Middle frontal gyrus (tissue), 1 donor: ENCODE data around the gene ANO4.
"Not testable (repeated sequence)": the region's sequence is repeated elsewhere in the genome, so short reads cannot be mapped to it uniquely, and the experiment has no call there.

ENCODE experiments used
- DNase-seq: peaks from one replicate; pipeline ENCODE4 v3.0.0-alpha.2; 2015; ENCODE audit warnings: low spot score; ENCODE audit errors: extremely low spot score

ANO4 gene

DNA sequence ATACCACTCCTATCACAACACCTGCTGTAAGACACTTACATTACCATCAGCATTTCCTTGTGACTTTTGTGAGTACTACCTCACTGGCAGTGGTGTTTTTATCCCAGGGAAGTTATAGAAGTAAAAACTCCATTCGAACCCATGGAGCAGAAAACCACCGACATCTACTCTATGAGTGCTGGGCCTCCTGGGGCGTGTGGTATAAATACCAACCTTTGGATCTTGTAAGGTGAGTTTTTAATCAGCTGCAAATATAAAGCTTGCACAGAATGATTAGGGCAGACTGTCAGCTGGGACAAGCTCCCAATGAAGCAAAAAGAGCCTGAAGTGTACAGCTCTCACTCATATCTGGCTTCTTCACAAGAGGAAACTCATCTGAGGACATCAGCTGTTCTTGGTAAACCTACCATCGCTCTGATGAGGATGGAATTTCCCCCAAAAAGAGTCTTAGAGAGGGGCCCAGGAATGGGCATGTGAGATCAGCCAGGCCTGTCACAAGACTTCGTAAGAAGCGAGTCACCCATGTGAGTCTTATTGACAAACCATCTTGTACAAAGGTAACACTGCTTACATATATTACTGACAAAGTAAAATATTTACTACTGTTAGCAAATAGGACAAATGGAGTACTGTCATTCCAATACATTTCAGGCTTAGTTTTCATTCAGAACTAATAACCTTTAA is 245.4 kb downstream of the ANO4 start:
- DNase-seq, result no peak

DNA sequence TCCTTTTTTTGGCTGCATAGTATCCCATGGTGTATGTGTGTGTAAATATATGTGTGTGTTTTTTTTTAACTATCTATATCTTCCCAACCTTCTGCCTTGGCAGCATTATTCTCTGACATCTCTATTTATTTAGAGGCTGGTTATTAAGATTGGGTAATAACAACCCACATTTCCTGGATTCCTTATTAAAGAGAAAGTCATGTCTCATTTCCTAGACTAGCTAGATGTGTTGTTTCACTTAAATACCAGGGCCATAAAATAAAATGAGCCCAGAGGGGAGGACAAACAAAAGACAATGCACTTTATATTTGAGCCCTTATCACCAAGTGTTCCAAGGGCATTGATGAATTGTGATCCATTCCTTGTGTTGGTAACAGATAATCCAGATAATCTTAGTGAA is 246.4 kb downstream of the ANO4 start:
- DNase-seq, result no peak

DNA sequence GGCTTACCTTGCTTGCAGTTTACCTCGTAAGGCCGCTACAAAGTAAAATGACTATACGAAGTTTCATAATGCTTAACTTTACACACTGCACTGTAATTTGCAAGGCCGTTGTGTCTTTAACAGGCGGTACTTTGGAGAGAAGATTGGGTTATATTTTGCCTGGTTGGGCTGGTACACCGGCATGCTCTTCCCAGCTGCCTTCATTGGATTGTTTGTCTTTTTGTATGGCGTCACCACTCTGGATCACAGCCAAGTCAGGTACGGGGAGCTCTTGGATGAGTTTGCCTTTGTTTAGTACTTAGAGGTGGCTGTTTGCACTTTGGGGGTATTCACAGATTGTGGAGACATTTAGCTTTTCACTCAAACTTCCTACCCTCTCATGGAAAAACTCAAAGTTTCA is 247.6 kb downstream of the ANO4 start:
- DNase-seq, result no peak

DNA sequence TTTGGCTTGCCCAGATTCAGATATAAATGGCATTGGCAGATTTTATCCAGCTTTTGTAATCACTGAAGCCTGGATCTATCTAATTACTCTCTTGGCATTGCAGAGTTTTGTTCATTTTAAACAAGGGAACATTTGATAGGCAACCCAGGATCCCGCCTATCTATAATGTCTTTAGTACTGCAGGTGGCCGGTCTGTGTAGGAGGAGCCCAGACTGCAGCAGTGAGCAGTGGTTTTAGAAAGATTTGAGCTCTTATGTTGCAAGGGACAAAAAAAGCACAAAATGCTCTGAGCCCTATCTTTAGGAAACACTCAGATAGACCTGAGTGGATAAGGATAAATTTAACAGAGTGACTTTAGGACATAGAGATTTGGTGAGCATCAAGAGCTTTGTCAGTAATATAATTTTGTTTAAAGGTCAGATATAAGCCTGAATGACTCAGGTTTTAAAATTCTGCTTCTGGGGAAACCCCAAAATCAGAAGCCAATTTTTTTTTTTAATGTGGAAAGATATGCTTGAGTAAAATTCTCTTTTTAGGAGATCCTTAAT is 250.0 kb downstream of the ANO4 start:
- no peak for DNase-seq

DNA sequence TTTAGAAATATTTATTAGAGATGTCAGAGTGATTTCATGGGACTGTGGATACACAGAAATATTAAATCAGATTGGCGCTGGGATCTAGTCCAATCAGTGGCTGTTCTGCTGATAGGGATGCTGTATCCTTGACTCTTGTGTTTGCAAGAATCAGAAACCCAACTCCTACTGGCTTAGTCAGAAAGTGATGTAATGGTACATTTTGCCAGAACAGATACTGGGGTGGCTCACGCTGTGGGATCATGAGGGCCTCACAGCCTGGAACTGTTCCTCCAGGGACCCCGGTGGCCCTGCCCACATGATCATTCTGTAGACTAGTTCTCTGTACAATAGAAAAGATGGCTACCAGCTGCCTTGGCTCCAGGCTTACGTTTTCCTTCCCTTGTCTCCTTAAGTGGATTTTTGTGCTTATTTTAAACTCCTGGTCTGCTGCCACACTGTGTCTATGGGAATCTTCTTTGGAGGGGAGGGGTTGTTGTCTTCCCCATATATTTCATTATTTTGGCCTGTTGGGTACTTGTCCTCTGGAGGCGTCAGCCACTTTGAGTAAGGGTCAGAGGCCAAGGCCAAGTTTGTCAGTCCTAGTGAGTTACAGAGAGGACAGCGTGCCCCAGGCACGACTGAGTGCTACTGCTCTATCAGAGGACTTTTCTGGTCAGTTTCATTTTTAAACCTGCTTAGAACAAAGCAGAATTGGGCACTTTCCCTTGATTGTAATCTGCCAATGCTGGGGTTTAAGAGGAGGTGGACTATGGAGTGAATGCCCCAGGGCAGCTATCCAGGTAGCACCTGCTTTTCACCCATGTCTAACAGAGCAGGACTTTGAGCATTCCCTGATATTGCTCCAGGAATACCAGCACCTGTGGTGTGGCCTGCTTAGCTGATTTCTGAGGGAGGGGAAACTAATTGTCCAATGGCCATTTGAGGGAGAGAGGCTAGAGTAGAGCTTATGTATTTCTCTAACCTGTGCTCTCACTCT is 251.2 kb downstream of the ANO4 start:
- no peak for DNase-seq

DNA sequence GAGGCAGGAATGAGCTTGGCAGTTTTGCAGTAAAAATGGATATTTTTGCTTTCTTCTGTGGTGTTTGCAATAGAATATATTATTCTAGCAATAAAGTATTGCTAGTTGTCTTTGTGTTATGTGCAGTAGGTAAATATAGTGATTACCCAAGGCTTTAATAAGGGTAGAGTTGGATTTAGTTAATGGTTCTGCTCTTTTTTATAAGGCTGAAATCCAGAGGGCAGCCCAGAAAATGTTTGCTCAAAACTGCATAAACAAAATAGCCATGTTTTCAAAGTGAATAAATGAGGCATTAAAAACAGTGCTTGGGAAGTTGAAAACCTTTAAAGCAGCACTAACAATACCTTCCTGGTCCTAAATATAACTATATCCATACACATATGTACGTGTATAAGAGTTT is 253.1 kb downstream of the ANO4 start:
- DNase-seq, result no peak

DNA sequence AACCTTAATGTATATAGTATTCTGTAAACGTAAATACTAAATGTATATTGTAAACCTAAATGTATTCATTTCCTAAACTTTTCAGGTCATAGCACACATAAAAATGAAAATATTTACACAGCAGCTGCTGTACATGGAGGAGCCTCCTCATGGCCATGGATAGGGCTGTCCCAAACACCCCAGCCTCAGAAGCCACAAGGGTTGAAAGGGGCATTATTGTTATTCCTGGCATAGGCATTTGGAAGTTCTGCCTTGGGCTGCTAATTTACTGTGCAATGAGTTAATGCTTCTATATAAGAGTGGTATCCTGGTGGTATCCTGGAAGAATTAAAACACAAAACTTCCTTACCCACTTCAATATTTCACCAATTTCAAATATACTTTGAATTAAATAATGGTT is 256.1 kb downstream of the ANO4 start:
- no peak for DNase-seq

DNA sequence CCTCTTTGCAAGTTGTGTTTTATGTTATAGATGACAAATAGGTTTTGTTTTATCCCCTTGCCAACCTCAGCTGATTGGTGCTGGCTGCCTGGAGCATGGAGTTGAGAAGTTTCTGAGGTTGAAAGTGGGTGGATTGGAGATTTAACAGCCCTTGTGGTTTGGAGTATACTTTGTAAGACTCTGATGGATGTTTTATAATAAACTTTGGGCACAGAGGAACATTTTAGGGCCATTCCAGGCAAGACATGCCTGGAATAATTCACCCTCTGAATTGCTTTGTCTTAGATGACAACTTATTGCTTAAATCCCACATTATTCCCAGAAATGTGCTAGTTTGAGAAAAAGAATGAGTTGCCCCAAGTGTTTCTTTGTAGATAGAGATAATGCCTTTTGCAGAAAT is 256.6 kb downstream of the ANO4 start:
- DNase-seq, result no peak

DNA sequence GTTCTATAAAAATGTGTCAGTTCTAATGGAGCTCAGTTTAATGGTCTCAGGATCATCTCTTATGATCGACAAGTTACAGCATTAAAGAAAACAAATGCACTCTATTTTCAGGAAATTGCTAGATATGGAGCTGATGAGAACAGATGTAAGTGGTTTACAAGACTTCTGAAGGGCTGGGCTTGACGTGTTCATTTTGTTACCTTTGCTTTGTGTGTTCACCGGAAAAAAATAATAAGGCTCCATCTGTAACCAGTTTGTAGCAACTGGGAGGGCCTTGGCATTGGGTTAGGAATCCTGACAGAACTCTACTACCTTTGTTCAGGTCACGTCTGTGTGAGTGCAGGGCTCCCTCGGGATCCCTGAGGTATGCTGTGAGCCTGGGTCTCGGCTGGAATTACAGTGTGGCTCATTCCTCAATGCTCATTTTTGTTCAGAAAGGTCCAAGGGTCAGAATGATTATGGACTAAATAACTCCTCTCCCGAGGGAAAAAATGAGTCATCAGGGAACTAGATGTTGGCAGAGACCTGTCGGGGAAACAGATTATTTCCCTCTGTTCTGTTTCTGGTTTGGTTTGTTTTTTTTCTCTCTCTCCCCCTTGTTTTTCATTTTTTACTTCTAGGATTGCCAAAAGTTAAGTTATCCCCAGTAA is 257.4 kb downstream of the ANO4 start:
- no peak for DNase-seq

DNA sequence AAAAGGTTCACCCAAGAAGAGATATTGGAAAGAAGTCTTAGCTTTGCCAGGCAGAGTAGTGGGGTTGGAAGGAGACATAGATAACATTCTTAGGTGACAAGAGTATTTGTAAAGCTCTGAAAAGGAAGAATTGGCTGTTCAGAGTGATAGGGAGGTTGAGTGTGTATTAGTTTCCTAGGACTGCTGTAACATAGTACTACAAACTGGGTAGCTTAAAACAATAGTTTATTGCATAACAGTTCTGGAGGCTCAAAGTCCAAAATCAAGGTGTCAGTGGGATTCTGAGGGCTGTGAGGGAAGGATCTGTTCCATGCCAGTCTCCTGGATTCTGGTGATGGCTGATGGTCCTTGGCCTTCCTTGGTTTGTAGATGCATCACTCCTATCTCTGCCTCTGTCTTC is 258.6 kb downstream of the ANO4 start:
- no peak for DNase-seq

DNA sequence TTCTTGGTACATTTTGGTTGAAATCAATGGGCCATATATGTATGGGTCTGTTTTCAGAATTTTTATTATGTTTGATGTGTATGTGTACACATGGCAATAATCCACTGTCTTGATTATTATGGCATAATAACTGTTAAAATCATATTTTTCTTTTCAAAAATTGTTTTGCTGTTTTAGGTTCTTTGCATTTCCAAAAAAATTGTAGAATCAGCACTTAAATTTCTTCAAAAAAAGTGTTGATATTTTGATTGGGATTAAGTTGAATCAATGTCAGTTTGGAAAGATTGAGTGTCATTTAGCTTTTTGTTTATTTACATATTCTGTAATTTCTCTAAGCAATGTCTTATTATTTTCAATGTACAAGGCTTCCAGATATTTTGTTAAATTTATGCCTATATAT is 261.4 kb downstream of the ANO4 start:
- no peak for DNase-seq

DNA sequence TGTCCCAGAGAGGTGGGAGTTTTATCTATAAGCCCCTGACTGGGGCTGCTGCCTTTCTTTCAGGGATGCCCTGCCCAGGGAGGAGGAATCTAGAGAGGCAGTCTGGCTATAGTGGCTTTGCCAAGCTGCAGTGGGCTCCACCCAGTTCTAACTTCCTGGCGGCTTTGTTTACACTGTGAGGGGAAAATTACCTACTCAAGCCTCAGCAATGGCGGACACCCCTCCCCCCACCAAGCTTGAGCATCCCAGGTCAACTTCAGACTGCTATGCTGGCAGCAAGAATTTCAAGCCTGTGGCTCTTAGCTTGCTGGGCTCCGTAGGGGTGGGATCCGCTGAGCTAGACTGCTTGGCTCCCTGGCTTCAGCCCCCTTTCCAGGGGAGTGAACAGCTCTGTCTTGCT is 267.9 kb downstream of the ANO4 start:
- DNase-seq, result not testable (repeated sequence)

DNA sequence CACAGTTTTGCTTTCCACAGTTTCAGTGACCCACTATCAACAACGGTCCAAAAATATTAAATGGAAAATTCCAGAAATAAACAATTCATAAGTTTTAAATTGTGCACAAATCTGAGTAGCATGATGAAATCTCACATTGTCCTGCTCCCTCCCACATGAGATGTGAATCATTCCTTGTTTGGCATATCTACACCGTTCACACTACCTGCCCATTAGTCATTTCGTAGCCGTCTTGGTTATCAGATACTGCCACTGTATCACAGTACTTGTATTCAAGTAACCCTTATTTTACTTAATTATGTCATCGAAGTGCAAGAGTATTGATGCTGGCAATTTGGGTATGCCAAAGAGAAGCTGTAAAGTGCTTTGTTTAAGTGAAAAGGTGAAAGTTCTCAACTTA is 270.1 kb downstream of the ANO4 start:
- no peak for DNase-seq

DNA sequence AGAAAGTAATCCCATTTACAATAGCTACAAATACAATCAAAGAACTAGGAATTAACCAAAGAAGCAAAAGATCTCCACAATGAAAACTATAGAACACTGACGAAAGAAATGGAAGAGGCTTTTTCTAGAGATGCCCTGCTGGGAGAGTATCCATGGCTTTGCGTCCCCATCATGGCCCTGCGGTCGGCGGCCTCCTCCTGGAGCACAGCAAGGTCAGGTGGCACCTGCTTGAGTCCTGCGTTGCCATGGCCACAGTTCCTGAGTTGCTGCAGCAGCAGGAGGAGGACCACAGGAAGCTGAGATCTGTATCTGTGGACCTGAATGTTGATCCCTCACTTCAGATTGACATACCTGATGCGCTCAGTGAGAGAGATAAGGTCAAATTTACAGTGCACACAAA is 271.9 kb downstream of the ANO4 start:
- DNase-seq, result no peak

DNA sequence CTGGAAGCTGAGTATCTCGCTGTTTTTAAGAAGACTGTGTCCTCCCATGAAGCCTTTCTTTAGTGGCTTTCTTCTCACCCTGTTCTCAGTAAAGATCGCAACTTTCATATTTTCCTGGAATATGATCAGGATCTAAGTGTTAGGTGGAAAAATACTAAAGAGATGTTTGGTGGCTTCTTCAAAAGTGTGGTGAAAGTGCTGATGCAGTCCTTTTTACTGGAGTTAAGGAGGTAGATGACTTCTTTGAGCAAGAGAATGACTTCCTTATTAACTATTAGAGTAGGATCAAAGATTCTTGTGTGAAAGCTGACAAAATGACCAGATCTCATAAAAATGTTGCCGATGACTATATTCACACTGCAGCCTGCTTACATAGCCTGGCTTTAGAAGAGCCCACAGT is 273.8 kb downstream of the ANO4 start:
- DNase-seq, result no peak

DNA sequence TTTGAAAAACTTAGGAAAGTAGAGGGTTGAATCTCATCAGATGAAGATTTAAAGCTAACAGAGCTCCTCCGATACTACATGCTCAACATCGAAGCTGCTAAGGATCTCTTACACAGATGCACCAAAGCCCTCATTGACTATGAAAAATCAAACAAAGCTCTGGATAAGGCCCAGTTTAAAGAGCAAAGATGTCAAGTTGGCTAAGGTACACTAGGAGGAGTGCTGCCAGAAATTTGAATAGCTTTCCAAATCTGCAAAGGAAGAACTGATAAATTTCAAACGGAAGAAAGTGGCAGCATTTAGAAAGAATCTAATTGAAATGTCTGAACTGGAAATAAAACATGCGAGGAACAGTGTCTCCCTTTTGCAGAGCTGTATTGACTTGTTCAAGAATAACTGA is 274.3 kb downstream of the ANO4 start:
- no peak for DNase-seq

DNA sequence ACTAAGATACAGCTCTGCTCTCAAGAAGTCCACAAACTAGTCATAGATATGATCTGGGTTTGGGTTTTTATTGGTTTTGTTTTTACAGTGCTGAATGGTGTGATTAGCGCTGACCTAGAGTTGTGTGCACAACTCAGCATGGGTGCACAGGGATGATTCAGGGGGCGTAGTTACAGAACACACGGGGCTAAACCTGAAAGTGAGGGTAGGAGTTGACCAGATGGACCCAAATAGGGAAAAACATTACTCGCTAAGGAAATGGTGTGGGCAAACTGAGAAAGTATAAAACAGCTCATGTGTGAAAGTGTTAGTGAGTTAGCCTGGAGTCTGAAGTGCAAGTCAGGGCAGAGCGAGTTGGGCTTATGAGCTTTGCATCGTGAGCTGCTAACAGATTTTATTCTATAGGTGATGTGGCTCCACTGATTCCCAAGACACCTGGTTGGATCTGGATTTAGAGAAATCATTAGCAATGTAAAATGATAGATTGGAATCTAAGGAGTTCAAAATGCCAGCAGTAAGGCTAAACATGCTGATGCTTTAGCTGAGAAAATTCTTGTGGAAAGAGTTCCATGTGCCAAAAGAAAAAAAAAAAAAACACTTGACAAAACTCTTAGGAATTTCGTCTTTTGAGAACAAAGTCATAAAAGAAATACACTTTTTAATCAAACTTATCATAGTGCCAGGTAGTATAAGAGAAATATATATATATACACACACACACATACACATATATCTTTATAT is 280.5 kb downstream of the ANO4 start:
- DNase-seq, result no peak

DNA sequence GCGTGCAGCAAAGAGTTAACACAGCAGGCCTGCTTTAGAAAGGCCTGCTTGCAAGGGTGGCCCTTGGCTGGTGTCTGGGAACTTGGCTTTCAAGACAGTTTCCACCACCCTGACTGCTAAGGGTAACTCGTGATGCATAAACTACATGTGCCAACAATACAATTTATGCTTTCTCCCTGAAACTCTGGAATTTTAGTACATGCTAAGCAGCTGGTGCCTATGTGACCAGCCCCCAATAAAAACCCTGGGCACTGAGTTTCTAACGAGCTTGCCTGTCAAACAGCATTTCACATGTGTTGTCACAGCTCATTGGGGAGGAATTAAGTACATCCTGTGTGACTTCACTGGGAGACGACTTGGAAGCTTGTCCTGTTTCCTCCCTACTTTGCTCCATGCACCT is 282.3 kb downstream of the ANO4 start:
- DNase-seq, result no peak

DNA sequence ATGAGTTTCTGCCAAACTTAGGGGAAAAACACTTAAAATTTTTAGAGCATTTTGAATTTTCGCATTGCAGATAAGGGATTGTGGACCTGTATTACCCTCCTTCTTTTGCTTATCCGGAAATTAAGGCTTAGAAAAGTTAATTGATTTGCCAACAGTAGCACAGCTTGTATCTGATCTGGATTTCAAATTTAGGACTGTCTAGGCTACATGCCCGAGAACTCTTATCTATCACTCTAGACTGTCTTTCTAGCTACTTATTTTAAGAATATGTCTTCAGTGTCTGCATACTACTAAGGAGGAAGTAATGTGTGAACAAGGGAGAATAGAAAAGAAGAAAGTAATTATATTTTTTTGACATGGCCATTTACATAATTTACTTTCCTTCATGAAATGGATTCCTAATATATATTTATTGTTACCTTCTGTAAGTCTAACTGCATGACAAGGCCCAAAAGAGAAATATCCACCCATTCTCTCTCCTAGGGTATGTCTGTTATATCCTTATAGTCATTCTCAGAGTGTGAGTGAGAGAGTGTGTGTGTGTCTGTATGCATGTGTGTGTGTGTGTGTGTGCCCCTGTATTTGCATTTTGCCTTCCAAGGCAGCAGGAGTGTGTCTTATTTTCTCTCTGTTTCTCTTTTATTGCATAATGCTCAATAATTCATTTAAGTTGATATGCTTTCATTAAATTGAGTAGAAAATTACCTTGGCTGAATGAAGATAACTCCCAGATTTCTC is 283.4 kb downstream of the ANO4 start:
- DNase-seq, result no peak

DNA sequence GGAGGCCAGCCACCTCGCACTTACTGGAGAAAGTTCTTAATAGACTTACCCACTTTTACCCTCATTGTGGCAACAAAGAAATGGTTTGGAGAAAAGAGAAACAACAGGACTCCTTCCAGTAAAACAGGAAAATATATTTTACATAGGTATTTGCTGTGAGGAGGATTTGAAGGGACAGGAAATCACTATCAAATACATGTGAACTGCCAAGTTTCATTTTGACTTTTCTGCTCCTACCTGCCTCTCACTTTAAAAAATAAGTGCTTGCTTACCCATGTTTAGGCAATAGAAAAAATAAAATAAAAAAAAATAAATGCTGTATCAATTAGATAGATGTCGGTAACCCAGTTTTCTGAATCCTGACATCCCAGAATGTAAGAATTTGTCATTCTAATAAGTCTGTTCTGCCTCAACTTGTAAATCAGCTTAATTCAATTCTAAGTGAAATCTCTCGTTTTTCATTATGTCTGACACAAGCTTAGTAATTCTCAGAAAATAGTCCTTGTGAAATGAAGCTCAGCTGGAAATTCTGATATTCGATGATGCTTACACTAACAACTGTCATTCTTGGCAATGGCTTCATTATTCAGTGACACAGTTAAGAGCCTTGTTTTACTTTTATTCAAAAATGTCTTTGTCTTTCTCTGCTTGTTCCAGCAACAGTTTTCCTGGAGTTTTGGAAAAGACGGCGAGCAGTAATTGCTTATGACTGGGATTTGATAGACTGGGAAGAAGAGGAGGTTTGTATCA is 284.1 kb downstream of the ANO4 start:
- DNase-seq, result no peak
